Measurements from ENCODE around the gene SEPTIN5. TPM values are rescaled to one million over a fixed set of nuclear protein-coding genes. Genes with fewer than 3 reads are reported as not detected.
"Not testable (repeated sequence)": the region's sequence is repeated elsewhere in the genome, so short reads cannot be mapped to it uniquely, and the experiment has no call there.

Gene SEPTIN5
- total and polyA plus RNA-seq, 2 donors = 10.1 to 22.2 TPM

DNA sequence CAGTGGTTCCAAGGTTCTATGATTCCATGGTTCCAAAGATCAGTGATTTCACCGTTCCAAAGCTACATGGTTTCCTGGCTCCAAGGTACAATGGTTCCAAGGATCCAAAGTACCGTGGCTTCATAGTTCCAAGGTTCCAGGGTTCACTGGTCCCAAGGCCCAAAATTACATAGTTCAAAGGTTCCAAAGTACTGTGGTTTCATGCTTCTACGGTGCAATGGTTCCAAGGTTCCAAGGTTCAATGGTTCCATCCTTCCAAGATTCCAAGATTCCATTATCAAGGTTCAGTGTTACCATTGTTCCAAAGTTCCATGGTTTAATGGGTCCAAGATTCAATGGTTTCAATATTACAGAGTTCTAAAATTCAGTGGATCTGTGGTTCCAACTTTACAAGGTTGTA, 43.0 kb upstream of the SEPTIN5 start:
- no peak for DNase-seq (ENCODE audit: low read depth in 6 of 9, low spot score in 9 of 9)
- Histone ChIP-seq H3K9me3 (ENCODE audit: control insufficient read depth in 2 of 2, insufficient read depth in 1 of 2, low read length in 1 of 2) (no peaks in the 10 kb centered on the region), H3K4me1 (ENCODE audit: control insufficient read depth in 2 of 2, insufficient read depth in 2 of 2, low read length in 2 of 2) (no peaks in the 10 kb centered on the region), H3K36me3 (ENCODE audit: control insufficient read depth in 2 of 2, insufficient read depth in 2 of 2, low read length in 1 of 2) (no peaks in the 10 kb centered on the region), H3K27me3 (ENCODE audit: control insufficient read depth in 2 of 2, insufficient read depth in 1 of 2, low read length in 1 of 2) (peaks cover 0 to 3% of the 10 kb centered on the region in 2 donors), H3K4me3 (ENCODE audit: low read length in 2 of 2) (no peak overlapping the region), H3K27ac (ENCODE audit: low read depth in 1 of 2, low read length in 1 of 2) (no peak overlapping the region)
- 98% methylated on average over 3 of the region's 3 CpGs for WGBS

DNA sequence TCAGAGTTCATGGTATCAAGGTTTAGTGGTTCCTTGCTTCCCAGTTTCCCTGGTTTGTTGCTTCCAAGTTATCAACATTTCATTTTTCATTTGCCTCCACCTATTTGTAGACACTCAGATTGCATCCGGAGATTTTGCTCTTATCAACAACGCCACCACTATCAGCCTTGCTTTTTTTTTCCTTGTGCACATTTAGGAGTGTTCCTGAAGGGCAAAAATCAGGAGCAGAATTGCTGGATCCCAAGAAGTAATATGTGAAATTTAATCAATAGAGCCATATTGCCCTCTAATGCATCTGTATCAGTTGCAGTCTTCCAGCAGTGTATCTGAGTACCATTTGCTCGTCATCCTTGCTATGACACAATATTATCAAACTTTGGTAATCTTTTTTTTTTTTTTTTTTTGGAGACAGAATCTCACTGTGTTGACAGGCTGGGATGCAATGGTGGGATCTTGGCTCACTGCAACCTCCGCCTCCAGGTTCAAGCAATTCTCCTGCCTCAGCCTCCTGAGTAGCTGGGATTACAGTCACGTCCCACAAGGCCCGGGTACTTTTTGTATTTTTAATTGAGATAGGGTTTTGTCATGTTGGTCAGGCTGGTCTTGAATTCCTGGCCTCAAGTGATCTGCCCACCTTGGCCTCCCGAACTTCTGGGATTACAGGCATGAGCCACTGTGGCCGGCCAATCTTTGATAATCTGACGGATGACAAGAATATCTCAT, 42.1 kb upstream of the SEPTIN5 start:
- Histone ChIP-seq H3K4me3 (ENCODE audit: low read length in 2 of 2) (no peak overlapping the region), H3K27ac (ENCODE audit: low read depth in 1 of 2, low read length in 1 of 2) (no peak overlapping the region), H3K9me3 (ENCODE audit: control insufficient read depth in 2 of 2, insufficient read depth in 1 of 2, low read length in 1 of 2) (no peaks in the 10 kb centered on the region), H3K4me1 (ENCODE audit: control insufficient read depth in 2 of 2, insufficient read depth in 2 of 2, low read length in 2 of 2) (no peaks in the 10 kb centered on the region), H3K27me3 (ENCODE audit: control insufficient read depth in 2 of 2, insufficient read depth in 1 of 2, low read length in 1 of 2) (peaks cover 0 to 3% of the 10 kb centered on the region in 2 donors), H3K36me3 (ENCODE audit: control insufficient read depth in 2 of 2, insufficient read depth in 2 of 2, low read length in 1 of 2) (no peaks in the 10 kb centered on the region)
- DNase-seq (ENCODE audit: low read depth in 6 of 9, low spot score in 9 of 9) = no peak
- WGBS = 92% methylated on average over 9 of the region's 9 CpGs

DNA sequence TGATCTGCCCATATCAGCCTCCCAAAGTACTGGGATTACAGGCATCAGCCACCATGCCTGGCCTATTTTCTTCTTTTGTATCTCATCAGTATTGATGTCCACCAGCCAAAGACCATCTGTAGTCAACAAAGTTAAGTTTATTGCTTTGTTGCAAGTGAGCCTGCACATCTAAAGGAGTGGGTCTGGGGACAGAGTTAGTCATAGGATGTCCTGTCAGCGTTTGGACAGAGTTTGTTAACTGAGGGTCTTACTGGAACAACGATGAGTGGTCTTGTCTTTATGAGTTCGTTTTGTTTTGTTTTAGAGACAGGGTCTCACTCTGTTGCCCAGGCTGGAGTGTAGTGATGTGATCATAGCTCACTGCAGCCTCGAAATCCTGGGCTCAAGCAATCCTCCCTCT, 40.6 kb upstream of the SEPTIN5 start:
- Histone ChIP-seq H3K27ac (ENCODE audit: low read depth in 1 of 2, low read length in 1 of 2) (no peak overlapping the region), H3K4me1 (ENCODE audit: control insufficient read depth in 2 of 2, insufficient read depth in 2 of 2, low read length in 2 of 2) (no peaks in the 10 kb centered on the region)
- WGBS = 93% methylated on average over 4 of the region's 4 CpGs

DNA sequence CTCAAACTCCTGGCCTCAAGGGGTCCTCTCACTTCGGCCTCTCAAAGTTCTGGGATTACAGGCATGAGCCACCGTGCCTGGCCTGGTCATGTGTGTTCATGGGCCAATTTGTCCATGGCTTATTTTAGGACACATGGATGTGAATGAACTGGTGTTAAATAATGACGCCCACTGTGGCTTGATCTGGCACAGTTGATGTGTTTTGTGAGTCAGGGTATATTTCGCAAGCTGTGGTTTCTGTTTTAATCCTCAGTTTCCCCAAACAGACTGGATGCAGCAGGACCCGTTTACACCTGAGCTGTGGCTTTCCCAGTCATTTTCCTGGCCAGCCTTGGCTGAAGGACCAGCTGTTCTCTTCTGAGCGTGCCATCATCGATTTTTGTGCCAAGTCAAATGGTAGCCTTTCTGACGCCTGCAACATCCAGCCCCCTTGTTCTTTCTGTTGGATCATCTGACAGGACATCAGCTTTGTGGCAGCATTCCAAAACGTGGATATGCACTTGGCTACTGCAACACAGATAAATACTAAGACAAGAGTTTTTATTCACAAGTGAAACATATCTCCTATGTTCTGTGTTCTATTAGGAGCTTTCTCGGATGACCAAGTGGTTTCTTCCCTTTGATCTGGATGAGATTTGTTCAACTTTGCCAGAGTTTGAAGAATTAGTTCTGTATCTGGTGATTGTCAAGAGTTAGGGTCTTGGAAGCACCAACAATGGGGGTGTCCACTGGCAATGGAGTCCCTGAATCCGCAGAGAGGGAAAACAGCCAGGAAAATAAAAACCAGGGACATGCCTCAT, 40.0 kb upstream of the SEPTIN5 start:
- H3K36me3 ChIP-seq (ENCODE audit: control insufficient read depth in 2 of 2, insufficient read depth in 2 of 2, low read length in 1 of 2) = no peaks in the 10 kb centered on the region
- no peaks in the 10 kb centered on the region for H3K9me3 ChIP-seq (ENCODE audit: control insufficient read depth in 2 of 2, insufficient read depth in 1 of 2, low read length in 1 of 2)
- H3K27me3 ChIP-seq (ENCODE audit: control insufficient read depth in 2 of 2, insufficient read depth in 1 of 2, low read length in 1 of 2) = peaks cover 0 to 4% of the 10 kb centered on the region in 2 donors
- H3K4me3 ChIP-seq (ENCODE audit: low read length in 2 of 2) = no peak overlapping the region
- H3K27ac ChIP-seq (ENCODE audit: low read depth in 1 of 2, low read length in 1 of 2) = peak overlapping the region in 1 of 2 donors; percentile 43
- peak in 1 of 9 donors; percentile 7 for DNase-seq (ENCODE audit: low read depth in 6 of 9, low spot score in 9 of 9)
- 88% methylated on average over 11 of the region's 11 CpGs for WGBS
- H3K4me1 ChIP-seq (ENCODE audit: control insufficient read depth in 2 of 2, insufficient read depth in 2 of 2, low read length in 2 of 2) = peaks cover 0 to 5% of the 10 kb centered on the region in 2 donors

More for the DNA sequence above, 40.6 kb upstream of the SEPTIN5 start:
- Histone ChIP-seq H3K4me3 (ENCODE audit: low read length in 2 of 2) (no peak overlapping the region), H3K36me3 (ENCODE audit: control insufficient read depth in 2 of 2, insufficient read depth in 2 of 2, low read length in 1 of 2) (no peaks in the 10 kb centered on the region), H3K27me3 (ENCODE audit: control insufficient read depth in 2 of 2, insufficient read depth in 1 of 2, low read length in 1 of 2) (peaks cover 0 to 3% of the 10 kb centered on the region in 2 donors), H3K9me3 (ENCODE audit: control insufficient read depth in 2 of 2, insufficient read depth in 1 of 2, low read length in 1 of 2) (no peaks in the 10 kb centered on the region)
- DNase-seq (ENCODE audit: low read depth in 6 of 9, low spot score in 9 of 9) = no peak

DNA sequence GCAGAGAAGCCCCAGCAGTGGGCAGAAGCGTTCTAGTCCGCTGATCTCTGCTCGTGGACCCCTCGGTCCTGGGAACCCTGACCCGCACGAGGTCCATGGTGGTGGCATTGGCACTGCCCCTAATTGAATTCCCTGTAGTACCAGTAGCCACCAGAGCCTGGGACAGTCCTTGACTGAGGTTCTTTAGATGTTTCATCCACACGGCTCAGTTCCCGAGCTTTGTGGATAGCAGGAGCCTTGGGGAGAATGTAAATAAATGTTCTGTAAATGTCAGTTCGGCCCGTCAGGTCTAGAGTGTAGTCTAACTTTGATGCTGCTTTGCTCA, 39.4 kb upstream of the SEPTIN5 start:
- H3K9me3 ChIP-seq (ENCODE audit: control insufficient read depth in 2 of 2, insufficient read depth in 1 of 2, low read length in 1 of 2) = no peaks in the 10 kb centered on the region
- H3K4me1 ChIP-seq (ENCODE audit: control insufficient read depth in 2 of 2, insufficient read depth in 2 of 2, low read length in 2 of 2) = peaks cover 0 to 8% of the 10 kb centered on the region in 2 donors
- peaks cover 0 to 8% of the 10 kb centered on the region in 2 donors for H3K27me3 ChIP-seq (ENCODE audit: control insufficient read depth in 2 of 2, insufficient read depth in 1 of 2, low read length in 1 of 2)
- DNase-seq (ENCODE audit: low read depth in 6 of 9, low spot score in 9 of 9) = no peak
- H3K36me3 ChIP-seq (ENCODE audit: control insufficient read depth in 2 of 2, insufficient read depth in 2 of 2, low read length in 1 of 2) = no peaks in the 10 kb centered on the region
- H3K4me3 ChIP-seq (ENCODE audit: low read length in 2 of 2) = no peak overlapping the region
- peak overlapping the region in 1 of 2 donors; percentile 43 for H3K27ac ChIP-seq (ENCODE audit: low read depth in 1 of 2, low read length in 1 of 2)
- WGBS = 95% methylated on average over 10 of the region's 10 CpGs

DNA sequence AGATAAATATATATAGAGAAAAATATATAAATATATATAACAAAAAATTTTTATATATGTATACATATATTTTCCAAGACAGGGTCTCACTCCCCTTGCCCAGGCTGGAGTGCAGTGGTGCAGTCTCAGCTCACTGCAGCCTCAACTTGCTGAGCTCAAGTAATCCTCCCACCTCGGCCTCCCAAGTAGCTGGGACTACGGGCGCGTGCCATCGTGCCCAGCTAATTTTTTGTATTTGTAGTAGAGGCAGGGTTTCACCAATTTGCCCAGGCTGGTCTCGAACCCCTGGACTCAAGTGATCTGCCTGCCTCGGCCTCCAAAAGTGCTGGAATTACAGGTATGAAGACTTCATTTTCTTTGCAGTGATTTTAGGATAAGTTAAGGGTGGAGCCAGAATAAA, 38.9 kb upstream of the SEPTIN5 start:
- no peak for DNase-seq (ENCODE audit: low read depth in 6 of 9, low spot score in 9 of 9)
- H3K36me3 ChIP-seq (ENCODE audit: control insufficient read depth in 2 of 2, insufficient read depth in 2 of 2, low read length in 1 of 2) = no peaks in the 10 kb centered on the region
- WGBS = 87% methylated on average over 7 of the region's 7 CpGs

DNA sequence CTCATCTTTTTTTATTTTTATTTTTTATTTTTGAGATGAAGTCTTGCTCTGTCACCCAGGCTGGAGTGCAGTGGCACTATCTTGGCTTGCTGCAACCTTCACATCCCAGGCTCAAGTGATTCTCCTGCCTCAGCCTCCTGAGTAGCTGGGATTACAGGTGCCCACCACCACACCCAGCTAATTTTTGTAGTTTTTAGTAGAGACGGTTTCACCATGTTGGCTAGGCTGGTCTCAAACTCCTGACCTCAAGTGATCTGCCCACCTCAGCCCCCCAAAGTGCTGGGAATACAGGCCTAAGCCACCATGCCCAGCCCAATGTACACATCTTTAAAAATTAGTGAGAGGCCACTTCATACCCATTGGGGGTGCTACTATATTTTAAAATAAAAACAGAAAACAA, 37.9 kb upstream of the SEPTIN5 start:
- peaks cover 0 to 17% of the 10 kb centered on the region in 2 donors for H3K27me3 ChIP-seq (ENCODE audit: control insufficient read depth in 2 of 2, insufficient read depth in 1 of 2, low read length in 1 of 2)
- DNase-seq (ENCODE audit: low read depth in 6 of 9, low spot score in 9 of 9); H3K36me3 ChIP-seq (ENCODE audit: control insufficient read depth in 2 of 2, insufficient read depth in 2 of 2, low read length in 1 of 2); H3K4me3 ChIP-seq (ENCODE audit: low read length in 2 of 2); H3K27ac ChIP-seq (ENCODE audit: low read depth in 1 of 2, low read length in 1 of 2); H3K4me1 ChIP-seq (ENCODE audit: control insufficient read depth in 2 of 2, insufficient read depth in 2 of 2, low read length in 2 of 2); H3K9me3 ChIP-seq (ENCODE audit: control insufficient read depth in 2 of 2, insufficient read depth in 1 of 2, low read length in 1 of 2): not testable (repeated sequence)
- WGBS = 98% methylated on average over 1 of the region's 1 CpG

More for the DNA sequence above, 38.9 kb upstream of the SEPTIN5 start:
- Histone ChIP-seq H3K27me3 (ENCODE audit: control insufficient read depth in 2 of 2, insufficient read depth in 1 of 2, low read length in 1 of 2) (peaks cover 0 to 11% of the 10 kb centered on the region in 2 donors), H3K9me3 (ENCODE audit: control insufficient read depth in 2 of 2, insufficient read depth in 1 of 2, low read length in 1 of 2) (no peaks in the 10 kb centered on the region), H3K27ac (ENCODE audit: low read depth in 1 of 2, low read length in 1 of 2) (no peak overlapping the region), H3K4me1 (ENCODE audit: control insufficient read depth in 2 of 2, insufficient read depth in 2 of 2, low read length in 2 of 2) (peaks cover 0 to 8% of the 10 kb centered on the region in 2 donors), H3K4me3 (ENCODE audit: low read length in 2 of 2) (no peak overlapping the region)

DNA sequence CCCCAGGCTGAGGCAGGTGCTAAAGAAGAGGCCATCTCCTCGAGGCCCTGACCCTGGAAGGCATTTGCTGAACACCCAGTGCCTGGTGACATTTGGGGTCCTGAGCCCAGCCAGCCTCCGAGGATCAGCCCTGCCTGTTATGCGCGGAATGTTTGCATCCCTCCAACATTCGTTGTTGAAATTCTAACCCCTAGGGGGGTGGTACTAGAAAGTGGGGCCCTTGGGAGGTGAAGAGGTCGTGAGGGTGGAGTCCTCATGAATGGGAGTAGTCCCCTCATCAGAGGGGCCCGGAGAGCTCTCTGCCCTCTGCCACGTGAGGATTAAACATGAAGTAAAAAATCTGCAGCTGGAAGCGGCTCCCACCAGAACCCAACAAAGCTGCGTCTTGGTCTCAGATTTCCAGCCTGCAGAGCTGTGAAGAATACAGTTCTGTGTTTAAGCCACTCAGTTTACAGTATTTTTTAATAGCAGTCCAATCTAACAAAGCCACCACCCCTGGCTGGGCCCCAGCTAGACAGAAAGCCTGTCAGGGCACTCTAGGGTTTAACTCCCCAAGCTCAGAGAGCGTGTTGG, 35.3 kb upstream of the SEPTIN5 start:
- peaks cover 0 to 8% of the 10 kb centered on the region in 2 donors for H3K4me1 ChIP-seq (ENCODE audit: control insufficient read depth in 2 of 2, insufficient read depth in 2 of 2, low read length in 2 of 2)
- no peaks in the 10 kb centered on the region for H3K9me3 ChIP-seq (ENCODE audit: control insufficient read depth in 2 of 2, insufficient read depth in 1 of 2, low read length in 1 of 2)
- 89% methylated on average over 11 of the region's 11 CpGs for WGBS
- H3K36me3 ChIP-seq (ENCODE audit: control insufficient read depth in 2 of 2, insufficient read depth in 2 of 2, low read length in 1 of 2) = no peaks in the 10 kb centered on the region
- peak overlapping the region in 1 of 2 donors; percentile 49 for H3K27ac ChIP-seq (ENCODE audit: low read depth in 1 of 2, low read length in 1 of 2)
- peaks cover 0 to 20% of the 10 kb centered on the region in 2 donors for H3K27me3 ChIP-seq (ENCODE audit: control insufficient read depth in 2 of 2, insufficient read depth in 1 of 2, low read length in 1 of 2)
- DNase-seq (ENCODE audit: low read depth in 6 of 9, low spot score in 9 of 9) = no peak
- H3K4me3 ChIP-seq (ENCODE audit: low read length in 2 of 2) = no peak overlapping the region

Measured in thymus (tissue), 11 donors.